Spleen (tissue), 7 donors: ENCODE measurements around the gene GPN2.
"Not testable (repeated sequence)": the region's sequence is repeated elsewhere in the genome, so short reads cannot be mapped to it uniquely, and the experiment has no call there.

Experiments used
- CTCF ChIP-seq, 11 experiments: fragments of 200-600 bp in 7 of 11; fragments of 450-650 bp in 4 of 11; sonication (generic) in 4 of 11; IDR thresholded peaks in 8 of 11; conservative IDR thresholded peaks in 3 of 11; 1 replicate in 7 of 11; 2 replicates in 4 of 11; pipeline versions ENCODE4 v1.4.0 to v1.8.0; 2016 to 2021; ENCODE audit warnings: antibody characterized with exemption in 11 of 11, inconsistent platforms in 4 of 11, mild to moderate bottlenecking in 1 of 11
- POLR2A ChIP-seq, 3 donors: fragments of 450-650 bp; IDR thresholded peaks; one replicate each; pipeline ENCODE4 v1.5.1; 2017; ENCODE audit warnings: antibody characterized with exemption in 3 of 3, mild to moderate bottlenecking in 1 of 3
- POLR2AphosphoS5 ChIP-seq, 3 donors: sonication (generic); formaldehyde crosslinking; IDR thresholded peaks; one replicate each; pipeline ENCODE4 v1.5.1; 2017; ENCODE audit warnings: antibody characterized with exemption in 3 of 3
- donor health status: DM: no; HTN: no; CAD: no; lungs with moderate emphysema.
- donor health status: DM: no; HTN: no; CAD: no.
- donor health status: DM: no; HTN: no; CAD: no.

- not testable (repeated sequence) for TF ChIP-seq CTCF (IDR thresholded peaks at IDR 0.05 in 8 of 11, conservative IDR thresholded peaks at IDR 0.05 in 3 of 11); POLR2AphosphoS5 (IDR thresholded peaks at IDR 0.05); POLR2A (IDR thresholded peaks at IDR 0.05)
Measured at GRCh38 chr1:26873097-26873496, 17.0 kb downstream of the GPN2 start.
